Measurements from ENCODE around the gene ATRN. TPM values are rescaled to one million over a fixed set of nuclear protein-coding genes. Genes with fewer than 3 reads are reported as not detected.

Gene ATRN
- total RNA-seq, 1 donor from 2014 or later, result 31.6 TPM

GRCh38 chr20:3485913-3486312 is 15.1 kb downstream of the ATRN start:
- Histone ChIP-seq H3K4me3 (no peak overlapping the region), H3K4me1 (no peaks in the 10 kb centered on the region), H3K27ac (no peak overlapping the region), H3K36me3 (no peaks in the 10 kb centered on the region), H3K9me3 (no peaks in the 10 kb centered on the region), H3K27me3 (no peaks in the 10 kb centered on the region)
- TF ChIP-seq CTCF (IDR thresholded peaks at IDR 0.05), result no peak
- no peak for ATAC-seq
- no peak for DNase-seq
- intact Hi-C loops (cut with DNase I), result no loop called here

GRCh38 chr20:3486850-3487249 is 16.0 kb downstream of the ATRN start:
- Histone ChIP-seq H3K36me3 (no peaks in the 10 kb centered on the region), H3K4me1 (no peaks in the 10 kb centered on the region), H3K9me3 (no peaks in the 10 kb centered on the region), H3K27ac (no peak overlapping the region), H3K4me3 (no peak overlapping the region), H3K27me3 (no peaks in the 10 kb centered on the region)
- no peak for TF ChIP-seq CTCF (IDR thresholded peaks at IDR 0.05)
- intact Hi-C loops (cut with DNase I), result no loop called here
- DNase-seq (no peak), ATAC-seq (no peak)

GRCh38 chr20:3492669-3493068 is 21.9 kb downstream of the ATRN start:
- no peak for TF ChIP-seq CTCF (IDR thresholded peaks at IDR 0.05)
- no peak overlapping the region for H3K4me3 ChIP-seq
- peaks cover 6% of the 10 kb centered on the region for H3K9me3 ChIP-seq
- DNase-seq, result no peak
- ATAC-seq, result no peak
- H3K4me1 ChIP-seq, result no peaks in the 10 kb centered on the region
- no peaks in the 10 kb centered on the region for H3K36me3 ChIP-seq
- H3K27ac ChIP-seq, result no peak overlapping the region
- no peaks in the 10 kb centered on the region for H3K27me3 ChIP-seq
- intact Hi-C loops (cut with DNase I), result no loop called here

GRCh38 chr20:3494218-3494617 is 23.4 kb downstream of the ATRN start:
- no peak for ATAC-seq
- Histone ChIP-seq H3K9me3 (peaks cover 6% of the 10 kb centered on the region), H3K4me1 (no peaks in the 10 kb centered on the region), H3K27me3 (no peaks in the 10 kb centered on the region), H3K36me3 (no peaks in the 10 kb centered on the region), H3K4me3 (no peak overlapping the region), H3K27ac (no peak overlapping the region)
- DNase-seq, result no peak
- intact Hi-C loops (cut with DNase I), result no loop called here
- no peak for TF ChIP-seq CTCF (IDR thresholded peaks at IDR 0.05)

GRCh38 chr20:3502878-3503277 is 32.1 kb downstream of the ATRN start:
- H3K27ac ChIP-seq, result no peak overlapping the region
- intact Hi-C loops (cut with DNase I), result no loop called here
- ATAC-seq, result no peak

More at GRCh38 chr20:3502878-3503277, 32.1 kb downstream of the ATRN start:
- Histone ChIP-seq H3K4me1 (no peaks in the 10 kb centered on the region), H3K4me3 (no peak overlapping the region), H3K9me3 (no peaks in the 10 kb centered on the region), H3K27me3 (no peaks in the 10 kb centered on the region), H3K36me3 (no peaks in the 10 kb centered on the region)
- TF ChIP-seq CTCF (IDR thresholded peaks at IDR 0.05), result no peak
- no peak for DNase-seq
